H1 (cell line): ENCODE measurements around the gene NWD2. TPM values are rescaled to one million over a fixed set of nuclear protein-coding genes. Genes with fewer than 3 reads are reported as not detected.

Source experiments
- CHD7 ChIP-seq: fragments of 300-600 bp; sonication (generic); IDR thresholded peaks from 2 replicates; pipeline ENCODE4 v1.7.1; 2012; ENCODE audit warnings: low read length, moderate library complexity, mild to moderate bottlenecking, inconsistent platforms; ENCODE audit not compliant: insufficient replicate concordance
- polyA plus RNA-seq, 7 experiments: library from polyadenylated mRNA; depleted of rRNA in 3 of 7; stranded (reverse) in 5 of 7; unstranded in 2 of 7; fragments of >200 nt in 5 of 7; fragments of 200-250 nt in 2 of 7; gene quantifications; 1 replicate in 5 of 7; 2 replicates in 1 of 7; 4 replicates in 1 of 7; pipeline versions ENCODE4 v1.2.1 to v1.2.3, GENCODE V29; 2011 to 2013; ENCODE audit warnings: missing spikeins in 2 of 7, mixed read lengths in 2 of 7
- total RNA-seq: library from RNA; stranded (reverse); fragmentation: NEBNext Ultra II Directional; extraction: Animal tissue kit (Norgen Biotek cat#: 25700); gene quantifications from 2 replicates; pipeline ENCODE4 v1.2.1, GENCODE V29; 2021

Gene NWD2
- total and polyA plus RNA-seq, 2 of the 8 experiments (the other 6 are each of a cell fraction or from before 2014, with no cell fraction given) = under 0.01 TPM; not detected in 1

- no peak for TF ChIP-seq CHD7
Observed at GRCh38 chr4:37467223-37467622, 222.7 kb downstream of the NWD2 start (continued).
